HepG2 (cell line): ENCODE data around the gene PSMD6. TPM values are rescaled to one million over a fixed set of nuclear protein-coding genes. Genes with fewer than 3 reads are reported as not detected.

Experiments used
- AKAP8 ChIP-seq: sonication (generic); formaldehyde crosslinking; IDR thresholded peaks from 2 replicates; pipeline ENCODE4 v1.5.1; 2020; ENCODE audit warnings: mild to moderate bottlenecking, missing genetic modification reagents
- ARID2 ChIP-seq: sonication (generic); formaldehyde crosslinking; IDR thresholded peaks from 2 replicates; pipeline ENCODE4 v1.8.1; 2022; ENCODE audit warnings: mild to moderate bottlenecking, missing genetic modification reagents, borderline replicate concordance
- BORCS8-MEF2B ChIP-seq: sonication (generic); formaldehyde crosslinking; IDR thresholded peaks from 2 replicates; pipeline ENCODE4 v1.8.0; 2022; ENCODE audit warnings: mild to moderate bottlenecking, missing genetic modification reagents
- CEBPB ChIP-seq: IDR thresholded peaks from 2 replicates; pipeline ENCODE4 v1.6.1; 2011; ENCODE audit warnings: low read depth, low read length, improper control_type of control experiment, borderline replicate concordance
- CHD4 ChIP-seq: fragments of 200-600 bp; sonication (generic); IDR thresholded peaks from 2 replicates; pipeline ENCODE4 v1.7.0; 2017; ENCODE audit warnings: mild to moderate bottlenecking, low read length, borderline replicate concordance
- ERF ChIP-seq: IDR thresholded peaks from 2 replicates; pipeline ENCODE4 v1.6.1; 2018; ENCODE audit warnings: missing biosample characterization, missing genetic modification reagents
- GTF2F1 ChIP-seq: fragments of 150-350 bp; IDR thresholded peaks from 2 replicates; pipeline ENCODE4 v1.6.1; 2014; ENCODE audit warnings: low read length
- HCFC1 ChIP-seq: fragments of 150-350 bp; IDR thresholded peaks from 2 replicates; pipeline ENCODE4 v1.6.1; 2014; ENCODE audit warnings: low read depth, low read length
- JDP2 ChIP-seq: sonication (generic); formaldehyde crosslinking; IDR thresholded peaks from 2 replicates; pipeline ENCODE4 v1.8.1; 2022; ENCODE audit warnings: missing genetic modification reagents, borderline replicate concordance
- NCOA1 ChIP-seq: sonication (generic); formaldehyde crosslinking; IDR thresholded peaks from 2 replicates; pipeline ENCODE4 v1.9.0; 2021; ENCODE audit warnings: missing genetic modification reagents
- NCOR1 ChIP-seq: fragments of 200-600 bp; sonication (generic); IDR thresholded peaks from 2 replicates; pipeline ENCODE4 v1.7.0; 2017; ENCODE audit warnings: antibody characterized with exemption, low read length, borderline replicate concordance
- NR1H2 ChIP-seq: sonication (generic); formaldehyde crosslinking; IDR thresholded peaks from 2 replicates; pipeline ENCODE4 v1.8.1; 2022; ENCODE audit warnings: low read depth, missing genetic modification reagents, borderline replicate concordance
- NR2F1 ChIP-seq, 2 experiments: fragments of 450-650 bp in 1 of 2; formaldehyde crosslinking in 1 of 2; IDR thresholded peaks; 2 replicates each; pipeline versions ENCODE4 v1.5.0 to v1.6.1; 2016 to 2020; ENCODE audit warnings: mild to moderate bottlenecking in 1 of 2, missing compliant biosample characterization in 1 of 2, missing genetic modification reagents in 1 of 2, moderate library complexity in 1 of 2
- SMAD1 ChIP-seq: sonication (generic); formaldehyde crosslinking; IDR thresholded peaks from 2 replicates; pipeline ENCODE4 v1.4.0; 2020; ENCODE audit warnings: missing genetic modification reagents, low read depth, mild to moderate bottlenecking, borderline replicate concordance
- ZFY ChIP-seq: sonication (generic); formaldehyde crosslinking; IDR thresholded peaks from 2 replicates; pipeline ENCODE4 v1.4.0; 2020; ENCODE audit warnings: missing genetic modification reagents
- ZNF317 ChIP-seq: sonication (generic); formaldehyde crosslinking; IDR thresholded peaks from 2 replicates; pipeline ENCODE4 v1.5.0; 2020; ENCODE audit warnings: mild to moderate bottlenecking, missing genetic modification reagents
- ZNF382 ChIP-seq: sonication (generic); formaldehyde crosslinking; IDR thresholded peaks from 2 replicates; pipeline ENCODE4 v1.5.0; 2020; ENCODE audit warnings: missing genetic modification reagents, mild to moderate bottlenecking, borderline replicate concordance
- ZNF460 ChIP-seq: sonication (generic); formaldehyde crosslinking; IDR thresholded peaks from 2 replicates; pipeline ENCODE4 v1.5.1; 2020; ENCODE audit warnings: missing genetic modification reagents, mild to moderate bottlenecking, borderline replicate concordance
- ZNF546 ChIP-seq: sonication (generic); formaldehyde crosslinking; conservative IDR thresholded peaks from 2 replicates; pipeline ENCODE4 v1.8.1; 2023; ENCODE audit warnings: mild to moderate bottlenecking, missing genetic modification reagents
- ZNF605 ChIP-seq: sonication (generic); formaldehyde crosslinking; IDR thresholded peaks from 2 replicates; pipeline ENCODE4 v1.8.0; 2022; ENCODE audit warnings: mild to moderate bottlenecking, missing genetic modification reagents
- ZNF629 ChIP-seq: sonication (generic); formaldehyde crosslinking; conservative IDR thresholded peaks from 2 replicates; pipeline ENCODE4 v1.5.0; 2020; ENCODE audit warnings: missing genetic modification reagents
- ZNF737 ChIP-seq: sonication (generic); formaldehyde crosslinking; IDR thresholded peaks from 2 replicates; pipeline ENCODE4 v1.5.0; 2020; ENCODE audit warnings: missing genetic modification reagents, mild to moderate bottlenecking, borderline replicate concordance
- ZNF891 ChIP-seq: sonication (generic); formaldehyde crosslinking; IDR thresholded peaks from 2 replicates; pipeline ENCODE4 v1.5.0; 2020; ENCODE audit warnings: mild to moderate bottlenecking, missing genetic modification reagents
- polyA plus RNA-seq, 8 experiments: library from polyadenylated mRNA; depleted of rRNA in 3 of 8; stranded (reverse) in 7 of 8; unstranded in 1 of 8; fragments of >200 nt; fragmentation: Illumina TruSeq in 4 of 8; extraction: Trizol in 4 of 8; gene quantifications; 2 replicates each; pipeline versions ENCODE4 v1.2.1 to v1.2.3, GENCODE V29; 2011 to 2016; ENCODE audit warnings: low read depth in 4 of 8, missing spikeins in 1 of 8, mixed read lengths in 1 of 8; ENCODE audit not compliant: insufficient read depth in 1 of 8
- total RNA-seq, 5 experiments: library from RNA; depleted of rRNA; stranded (reverse); fragments of >200 nt; fragmentation: Illumina TruSeq; extraction: Trizol; gene quantifications; 2 replicates each; pipeline ENCODE4 v1.2.3, GENCODE V29; 2016; ENCODE audit warnings: low read depth in 1 of 5
- TF ChIP-seq, protein P1 (sequence below): sonication (generic); formaldehyde crosslinking; IDR thresholded peaks from 2 replicates; pipeline ENCODE4 v1.4.0; 2020; ENCODE audit warnings: missing genetic modification reagents
- TF ChIP-seq, protein P2 (sequence below): sonication (generic); formaldehyde crosslinking; IDR thresholded peaks from 2 replicates; pipeline ENCODE4 v1.4.0; 2020; ENCODE audit warnings: missing genetic modification reagents
- TF ChIP-seq, protein P3 (sequence below): sonication (generic); formaldehyde crosslinking; IDR thresholded peaks from 2 replicates; pipeline ENCODE4 v1.4.0; 2020; ENCODE audit warnings: mild to moderate bottlenecking, low read depth, missing genetic modification reagents

Gene PSMD6
- total and polyA plus RNA-seq, 2 of the 13 experiments (the other 11 are each of a cell fraction or from before 2014, with no cell fraction given) = 36.8 to 117 TPM

DNA sequence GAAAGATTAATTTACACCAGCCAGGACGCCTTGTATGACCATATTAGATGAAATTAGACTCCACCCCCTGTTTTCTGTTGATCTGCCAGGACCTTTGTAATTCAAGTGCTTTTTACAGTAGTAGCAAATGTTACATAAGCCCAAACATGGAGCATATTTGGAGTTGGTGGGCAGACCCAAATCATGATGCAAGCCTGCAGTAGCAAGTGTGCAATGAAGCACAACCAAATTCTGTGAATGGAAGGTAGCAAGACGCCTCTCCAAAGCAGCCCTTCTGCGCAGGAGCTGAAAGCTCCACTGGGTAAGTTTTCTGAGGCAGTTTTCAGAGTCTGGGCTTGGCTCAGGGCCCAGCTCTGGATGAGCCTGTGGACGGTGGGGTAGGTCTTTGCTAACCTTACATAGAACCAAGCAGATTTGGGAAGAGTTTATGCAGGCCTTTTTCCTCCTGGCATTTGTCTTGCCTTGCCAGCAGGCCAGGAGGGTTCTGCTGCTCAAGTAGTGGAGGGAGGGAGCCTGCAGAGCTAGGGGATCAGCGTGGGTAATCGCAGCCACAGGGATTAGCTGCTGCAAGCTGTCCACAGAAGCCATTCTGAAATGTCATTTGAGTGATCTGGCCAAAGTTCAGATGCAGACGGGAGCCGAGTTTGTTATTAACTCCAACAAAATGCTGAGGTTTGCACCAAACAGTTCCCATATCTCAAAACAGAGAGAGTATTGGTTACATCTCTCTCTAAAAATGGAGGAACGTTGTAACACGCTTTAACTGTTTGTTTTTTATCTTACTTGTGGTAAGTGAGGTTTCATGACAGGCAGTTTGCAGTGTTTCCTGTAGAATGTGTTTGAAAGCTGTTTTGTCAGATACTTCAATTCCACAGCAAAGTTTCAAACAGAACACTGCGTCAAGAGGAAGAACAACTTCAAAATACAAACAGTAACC, 55.4 kb downstream of the PSMD6 start (continued):
- TF ChIP-seq, protein P1, sequence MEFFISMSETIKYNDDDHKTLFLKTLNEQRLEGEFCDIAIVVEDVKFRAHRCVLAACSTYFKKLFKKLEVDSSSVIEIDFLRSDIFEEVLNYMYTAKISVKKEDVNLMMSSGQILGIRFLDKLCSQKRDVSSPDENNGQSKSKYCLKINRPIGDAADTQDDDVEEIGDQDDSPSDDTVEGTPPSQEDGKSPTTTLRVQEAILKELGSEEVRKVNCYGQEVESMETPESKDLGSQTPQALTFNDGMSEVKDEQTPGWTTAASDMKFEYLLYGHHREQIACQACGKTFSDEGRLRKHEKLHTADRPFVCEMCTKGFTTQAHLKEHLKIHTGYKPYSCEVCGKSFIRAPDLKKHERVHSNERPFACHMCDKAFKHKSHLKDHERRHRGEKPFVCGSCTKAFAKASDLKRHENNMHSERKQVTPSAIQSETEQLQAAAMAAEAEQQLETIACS (CRISPR knock-in tag) = no peak
- TF ChIP-seq NR1H2 (CRISPR knock-in tag) (no peak), SMAD1 (CRISPR knock-in tag) (no peak), ARID2 (CRISPR knock-in tag) (no peak), ZNF737 (CRISPR knock-in tag) (no peak), NR2F1 (CRISPR knock-in tag; IDR thresholded peaks at IDR 0.05) (no peak), BORCS8-MEF2B (CRISPR knock-in tag) (no peak; the same call in 1 of the 2 replicates), ZNF891 (CRISPR knock-in tag) (no peak), ZFY (peak; percentile 68), ZNF605 (CRISPR knock-in tag) (no peak), GTF2F1 (no peak), CEBPB (no peak), JDP2 (CRISPR knock-in tag) (no peak), ZNF382 (no peak), ZNF629 (CRISPR knock-in tag) (no peak), ZNF317 (peak; percentile 71; the same call in 1 of the 2 replicates), AKAP8 (CRISPR knock-in tag) (no peak), CHD4 (no peak), ZNF546 (CRISPR knock-in tag) (no peak), NCOA1 (CRISPR knock-in tag) (no peak), NCOR1 (peak; percentile 73), HCFC1 (no peak), ZNF460 (CRISPR knock-in tag) (no peak; the same call in 1 of the 2 replicates), ERF (no peak)
- TF ChIP-seq, protein P2, sequence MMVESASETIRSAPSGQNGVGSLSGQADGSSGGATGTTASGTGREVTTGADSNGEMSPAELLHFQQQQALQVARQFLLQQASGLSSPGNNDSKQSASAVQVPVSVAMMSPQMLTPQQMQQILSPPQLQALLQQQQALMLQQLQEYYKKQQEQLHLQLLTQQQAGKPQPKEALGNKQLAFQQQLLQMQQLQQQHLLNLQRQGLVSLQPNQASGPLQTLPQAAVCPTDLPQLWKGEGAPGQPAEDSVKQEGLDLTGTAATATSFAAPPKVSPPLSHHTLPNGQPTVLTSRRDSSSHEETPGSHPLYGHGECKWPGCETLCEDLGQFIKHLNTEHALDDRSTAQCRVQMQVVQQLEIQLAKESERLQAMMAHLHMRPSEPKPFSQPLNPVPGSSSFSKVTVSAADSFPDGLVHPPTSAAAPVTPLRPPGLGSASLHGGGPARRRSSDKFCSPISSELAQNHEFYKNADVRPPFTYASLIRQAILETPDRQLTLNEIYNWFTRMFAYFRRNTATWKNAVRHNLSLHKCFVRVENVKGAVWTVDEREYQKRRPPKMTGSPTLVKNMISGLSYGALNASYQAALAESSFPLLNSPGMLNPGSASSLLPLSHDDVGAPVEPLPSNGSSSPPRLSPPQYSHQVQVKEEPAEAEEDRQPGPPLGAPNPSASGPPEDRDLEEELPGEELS (CRISPR knock-in tag) = peak; percentile 25; the same call in 1 of the 2 replicates
- TF ChIP-seq, protein P3, sequence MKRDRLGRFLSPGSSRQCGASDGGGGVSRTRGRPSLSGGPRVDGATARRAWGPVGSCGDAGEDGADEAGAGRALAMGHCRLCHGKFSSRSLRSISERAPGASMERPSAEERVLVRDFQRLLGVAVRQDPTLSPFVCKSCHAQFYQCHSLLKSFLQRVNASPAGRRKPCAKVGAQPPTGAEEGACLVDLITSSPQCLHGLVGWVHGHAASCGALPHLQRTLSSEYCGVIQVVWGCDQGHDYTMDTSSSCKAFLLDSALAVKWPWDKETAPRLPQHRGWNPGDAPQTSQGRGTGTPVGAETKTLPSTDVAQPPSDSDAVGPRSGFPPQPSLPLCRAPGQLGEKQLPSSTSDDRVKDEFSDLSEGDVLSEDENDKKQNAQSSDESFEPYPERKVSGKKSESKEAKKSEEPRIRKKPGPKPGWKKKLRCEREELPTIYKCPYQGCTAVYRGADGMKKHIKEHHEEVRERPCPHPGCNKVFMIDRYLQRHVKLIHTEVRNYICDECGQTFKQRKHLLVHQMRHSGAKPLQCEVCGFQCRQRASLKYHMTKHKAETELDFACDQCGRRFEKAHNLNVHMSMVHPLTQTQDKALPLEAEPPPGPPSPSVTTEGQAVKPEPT = no peak
